ENCODE data around the gene SPIRE1.
A peak's percentile ranks its signal among the peaks of the same experiment; 100 is the strongest.

The SPIRE1 gene

GRCh38 chr18:12606592-12607315, 51.2 kb downstream of the SPIRE1 start:
- TF ChIP-seq MYC (IDR thresholded peaks at IDR 0.05; ENCODE audit: low read depth, low read length) (no peak), POLR2A (IDR thresholded peaks at IDR 0.05; ENCODE audit: extremely low read depth, insufficient read length) (no peak), CTCF (IDR thresholded peaks at IDR 0.05; ENCODE audit: low read depth, low read length) (no peak), MAX (IDR thresholded peaks at IDR 0.05; ENCODE audit: low read depth, low read length) (no peak)
- DNase-seq (ENCODE audit: low read depth), result peak; percentile 52
- no peak overlapping the region for H3K4me3 ChIP-seq (ENCODE audit: low read depth, low read length)

GRCh38 chr18:12604445-12605007, 53.4 kb downstream of the SPIRE1 start:
- no peak for TF ChIP-seq CTCF (IDR thresholded peaks at IDR 0.05; ENCODE audit: low read depth, low read length)
- no peak for TF ChIP-seq POLR2A (IDR thresholded peaks at IDR 0.05; ENCODE audit: extremely low read depth, insufficient read length)
- TF ChIP-seq MAX (IDR thresholded peaks at IDR 0.05; ENCODE audit: low read depth, low read length), result no peak
- no peak for TF ChIP-seq MYC (IDR thresholded peaks at IDR 0.05; ENCODE audit: low read depth, low read length)

GRCh38 chr18:12599966-12600365, 57.9 kb downstream of the SPIRE1 start:
- no peak for DNase-seq (ENCODE audit: low read depth)
- TF ChIP-seq MYC (IDR thresholded peaks at IDR 0.05; ENCODE audit: low read depth, low read length) (no peak), CTCF (IDR thresholded peaks at IDR 0.05; ENCODE audit: low read depth, low read length) (no peak), MAX (IDR thresholded peaks at IDR 0.05; ENCODE audit: low read depth, low read length) (no peak), POLR2A (IDR thresholded peaks at IDR 0.05; ENCODE audit: extremely low read depth, insufficient read length) (no peak)
- no peak overlapping the region for H3K4me3 ChIP-seq (ENCODE audit: low read depth, low read length)

More at GRCh38 chr18:12604445-12605007, 53.4 kb downstream of the SPIRE1 start:
- no peak overlapping the region for H3K4me3 ChIP-seq (ENCODE audit: low read depth, low read length)
- no peak for DNase-seq (ENCODE audit: low read depth)

GRCh38 chr18:12599543-12599942, 58.4 kb downstream of the SPIRE1 start:
- TF ChIP-seq MAX (IDR thresholded peaks at IDR 0.05; ENCODE audit: low read depth, low read length) (no peak), MYC (IDR thresholded peaks at IDR 0.05; ENCODE audit: low read depth, low read length) (no peak), CTCF (IDR thresholded peaks at IDR 0.05; ENCODE audit: low read depth, low read length) (no peak), POLR2A (IDR thresholded peaks at IDR 0.05; ENCODE audit: extremely low read depth, insufficient read length) (no peak)
- no peak overlapping the region for H3K4me3 ChIP-seq (ENCODE audit: low read depth, low read length)
- DNase-seq (ENCODE audit: low read depth), result no peak

- TF ChIP-seq POLR2A (IDR thresholded peaks at IDR 0.05; ENCODE audit: extremely low read depth, insufficient read length) (no peak), MYC (IDR thresholded peaks at IDR 0.05; ENCODE audit: low read depth, low read length) (no peak), MAX (IDR thresholded peaks at IDR 0.05; ENCODE audit: low read depth, low read length) (no peak), CTCF (IDR thresholded peaks at IDR 0.05; ENCODE audit: low read depth, low read length) (no peak)
These were observed 59.6 kb downstream of the SPIRE1 start for GRCh38 chr18:12598181-12598930.

More at GRCh38 chr18:12598181-12598930, 59.6 kb downstream of the SPIRE1 start:
- peak; percentile 12 for DNase-seq (ENCODE audit: low read depth)
- no peak overlapping the region for H3K4me3 ChIP-seq (ENCODE audit: low read depth, low read length)

Measured in NB4 (cell line).